Esophagus muscularis mucosa (tissue), 4 donors: ENCODE results near the gene RFX6.

Experiments used
- CTCF ChIP-seq, 3 experiments: fragments of 200-600 bp in 2 of 3; fragments of 450-650 bp in 1 of 3; sonication (generic) in 2 of 3; IDR thresholded peaks; one replicate each; pipeline ENCODE4 v1.5.1; 2017 to 2019; ENCODE audit warnings: antibody characterized with exemption in 3 of 3, mild to moderate bottlenecking in 2 of 3, moderate library complexity in 1 of 3
- EP300 ChIP-seq: sonication (generic); formaldehyde crosslinking; IDR thresholded peaks from one replicate; pipeline ENCODE4 v1.6.1; 2017; ENCODE audit warnings: antibody characterized with exemption
- POLR2A ChIP-seq: fragments of 450-650 bp; IDR thresholded peaks from one replicate; pipeline ENCODE4 v1.6.1; 2017; ENCODE audit warnings: antibody characterized with exemption, moderate library complexity, mild to moderate bottlenecking, low read depth

GRCh38 chr6:116902634-116903033 is 25.6 kb downstream of the RFX6 start:
- TF ChIP-seq CTCF (IDR thresholded peaks at IDR 0.05): no peak
- no peak for TF ChIP-seq POLR2A
- TF ChIP-seq EP300: no peak
